Fibroblast of peridontal ligament (primary cell): ENCODE data around the gene ADGRF4.

Experiments
- DNase-seq: peaks from one replicate; pipeline ENCODE4 v3.0.0-alpha.2; 2010; ENCODE audit errors: extremely low read depth

Gene ADGRF4

DNA sequence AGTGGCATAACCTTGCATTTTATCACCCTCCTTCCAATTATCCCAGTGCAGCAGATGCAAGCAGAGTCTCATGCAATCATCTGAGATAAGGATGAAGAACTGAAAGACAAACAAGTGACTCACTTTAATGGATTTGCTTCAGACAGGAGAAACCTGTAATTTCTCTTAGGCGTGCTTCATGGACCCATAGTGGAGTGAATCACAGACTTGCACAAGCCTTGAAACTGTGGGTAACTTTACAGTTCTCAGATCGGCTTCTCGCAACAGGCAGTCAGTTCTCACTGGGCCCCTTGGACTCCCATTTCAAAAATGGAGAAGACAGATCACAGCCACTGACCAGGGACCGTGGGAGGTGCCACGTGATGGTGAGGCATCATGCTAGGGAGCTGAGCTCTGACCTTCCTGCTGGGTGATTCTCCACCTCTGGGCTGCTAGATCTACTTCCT lies at the start of gene ADGRF4:
TSS of gene ADGRF4 (plus strand) at position 239 of the 446 bp plus-strand sequence. CDS start 8,666 bp downstream, outside the sequence.
- DNase-seq = no peak

- no peak for DNase-seq
These were observed 47.6 kb upstream of the ADGRF4 start for GRCh38 chr6:47650553-47651432.

GRCh38 chr6:47651505-47651944 lies 46.9 kb upstream of the ADGRF4 start:
- DNase-seq = peak; percentile 82

GRCh38 chr6:47653706-47654105 lies 44.7 kb upstream of the ADGRF4 start:
- no peak for DNase-seq

DNA sequence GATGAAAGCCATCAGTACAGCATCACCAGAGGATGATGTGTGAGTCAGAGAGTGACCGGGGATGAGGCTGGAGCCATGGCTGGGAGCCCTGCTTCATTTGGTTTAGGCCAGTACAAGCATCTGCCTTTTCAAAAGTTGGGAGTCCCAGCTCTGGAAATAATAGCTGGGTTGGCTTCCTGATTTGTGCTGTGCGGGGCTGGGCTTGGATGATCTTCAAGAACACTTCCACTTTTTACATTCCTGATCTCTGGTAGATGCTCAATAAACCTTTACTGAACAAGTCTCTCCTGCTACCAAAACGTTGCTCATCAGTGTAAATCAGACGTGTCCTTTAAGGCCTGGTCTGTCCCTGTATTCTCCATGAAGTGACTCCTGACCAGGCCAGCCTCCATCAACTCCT lies 44.1 kb upstream of the ADGRF4 start:
- peak; percentile 29 for DNase-seq

- DNase-seq = no peak
These were observed 42.4 kb upstream of the ADGRF4 start for GRCh38 chr6:47655719-47656595.

DNA sequence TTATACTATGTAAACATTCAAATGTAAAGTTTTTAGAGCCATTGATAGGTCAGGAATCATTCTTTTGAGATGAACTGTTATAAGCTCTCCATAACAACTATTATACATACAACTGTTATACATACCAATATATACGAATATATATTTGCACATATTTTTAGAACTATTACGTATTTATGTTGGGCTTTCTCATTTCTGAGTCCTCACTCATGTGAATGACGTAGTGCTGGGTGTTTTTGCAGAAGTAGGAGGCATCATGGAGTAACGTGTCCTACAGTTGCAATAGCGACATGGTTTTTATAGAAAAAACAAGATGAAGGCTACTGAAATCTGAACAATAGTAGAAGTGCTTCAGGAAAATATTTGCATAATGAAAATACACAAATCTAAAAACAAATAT lies 36.4 kb upstream of the ADGRF4 start:
- no peak for DNase-seq

DNA sequence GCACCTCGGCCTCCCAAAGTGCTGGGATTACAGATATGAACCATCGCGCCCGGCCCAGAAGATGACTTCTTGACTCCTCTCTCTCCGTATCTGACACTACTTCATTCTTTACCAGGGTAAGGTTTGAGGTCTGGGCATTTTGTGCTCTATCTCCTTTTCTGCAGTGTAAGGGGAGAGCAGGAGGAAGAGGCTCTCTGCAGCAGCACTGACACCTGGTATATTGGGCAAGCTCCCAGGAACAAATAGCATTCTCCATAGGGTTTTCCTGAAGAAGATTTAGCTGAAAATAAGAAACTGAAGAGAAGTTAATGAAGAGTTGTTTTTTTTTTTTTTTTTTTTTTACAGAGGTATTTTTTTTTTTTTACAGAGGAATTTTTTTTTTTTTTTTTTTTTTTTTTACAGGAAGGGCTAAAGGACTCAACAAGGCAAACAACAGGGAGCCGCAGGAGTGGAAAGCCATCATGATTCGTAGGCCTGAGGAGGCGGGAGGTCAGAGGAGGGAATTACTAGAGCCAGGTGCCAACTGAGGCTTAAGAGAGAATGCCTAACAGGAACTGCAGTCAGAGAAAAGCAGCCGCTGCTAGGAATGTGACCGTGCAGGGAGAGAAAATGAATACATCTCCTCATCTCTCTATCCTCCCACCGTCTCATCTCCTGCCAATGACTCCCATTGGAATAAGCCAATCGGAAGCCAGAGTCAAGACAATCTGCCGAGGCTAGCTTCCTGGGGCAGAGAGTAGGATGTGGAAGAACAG lies 34.7 kb upstream of the ADGRF4 start:
- DNase-seq = no peak

- DNase-seq = no peak
These were observed 33.3 kb upstream of the ADGRF4 start for GRCh38 chr6:47665112-47665511.

- no peak for DNase-seq
These were observed 28.5 kb upstream of the ADGRF4 start for GRCh38 chr6:47669684-47670513.

DNA sequence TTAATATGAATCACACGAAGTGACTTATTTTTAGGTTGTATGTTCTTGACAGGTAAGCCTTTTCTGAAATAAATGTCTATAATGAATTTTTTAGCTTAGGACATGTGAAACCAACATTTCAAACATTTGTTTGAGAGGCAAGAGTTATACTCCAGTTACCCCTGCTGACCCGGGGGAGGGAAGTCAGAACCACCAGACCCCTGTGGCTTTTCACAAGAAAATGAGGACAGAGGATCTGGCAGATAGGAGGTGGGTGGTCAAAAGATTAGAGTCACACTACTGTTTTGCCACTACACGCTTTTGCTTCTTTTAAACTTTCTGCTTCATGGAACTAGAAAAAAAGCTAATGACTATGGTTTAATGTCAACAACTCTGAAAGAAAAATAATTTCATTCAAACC lies 27.5 kb upstream of the ADGRF4 start:
- no peak for DNase-seq

DNA sequence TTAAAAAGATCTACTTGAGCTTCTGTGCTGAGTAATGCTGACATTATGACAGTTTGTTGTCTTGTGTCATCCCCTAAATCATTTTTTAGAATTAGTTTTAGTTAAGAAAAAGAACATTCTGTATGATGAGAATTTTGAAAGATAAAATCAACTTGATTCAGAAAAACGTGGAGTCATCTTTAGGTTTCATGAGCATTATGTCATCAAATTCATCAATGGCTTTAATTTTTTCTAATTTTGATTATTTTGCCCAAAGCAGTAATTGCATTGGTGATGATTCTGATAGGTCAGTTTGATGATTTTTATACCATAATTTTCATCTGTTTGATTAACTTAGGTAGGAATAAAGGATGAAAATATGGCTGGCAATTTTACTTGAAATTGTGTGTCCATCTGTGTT lies 26.6 kb upstream of the ADGRF4 start:
- no peak for DNase-seq

GRCh38 chr6:47672816-47673215 lies 25.6 kb upstream of the ADGRF4 start:
- DNase-seq = no peak

DNA sequence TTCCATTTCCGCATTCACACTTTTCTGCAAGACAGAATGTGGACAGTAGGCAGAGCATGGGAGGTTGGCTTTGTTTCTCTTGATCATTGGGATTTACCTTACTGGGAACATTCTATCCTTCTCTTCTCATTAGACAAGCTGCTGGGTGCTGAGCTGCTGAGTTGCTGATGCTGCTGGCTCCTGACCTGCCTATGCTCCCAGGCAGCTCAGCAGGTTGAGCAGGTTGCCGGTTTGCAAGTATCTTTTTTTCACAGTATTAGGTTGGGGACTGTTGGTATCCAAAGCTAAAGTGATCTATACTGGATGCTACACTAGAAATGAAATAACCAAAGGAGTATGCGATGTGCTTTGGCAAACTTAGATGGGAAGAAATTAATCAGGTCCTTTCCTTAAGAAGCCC lies 23.7 kb upstream of the ADGRF4 start:
- DNase-seq = no peak

DNA sequence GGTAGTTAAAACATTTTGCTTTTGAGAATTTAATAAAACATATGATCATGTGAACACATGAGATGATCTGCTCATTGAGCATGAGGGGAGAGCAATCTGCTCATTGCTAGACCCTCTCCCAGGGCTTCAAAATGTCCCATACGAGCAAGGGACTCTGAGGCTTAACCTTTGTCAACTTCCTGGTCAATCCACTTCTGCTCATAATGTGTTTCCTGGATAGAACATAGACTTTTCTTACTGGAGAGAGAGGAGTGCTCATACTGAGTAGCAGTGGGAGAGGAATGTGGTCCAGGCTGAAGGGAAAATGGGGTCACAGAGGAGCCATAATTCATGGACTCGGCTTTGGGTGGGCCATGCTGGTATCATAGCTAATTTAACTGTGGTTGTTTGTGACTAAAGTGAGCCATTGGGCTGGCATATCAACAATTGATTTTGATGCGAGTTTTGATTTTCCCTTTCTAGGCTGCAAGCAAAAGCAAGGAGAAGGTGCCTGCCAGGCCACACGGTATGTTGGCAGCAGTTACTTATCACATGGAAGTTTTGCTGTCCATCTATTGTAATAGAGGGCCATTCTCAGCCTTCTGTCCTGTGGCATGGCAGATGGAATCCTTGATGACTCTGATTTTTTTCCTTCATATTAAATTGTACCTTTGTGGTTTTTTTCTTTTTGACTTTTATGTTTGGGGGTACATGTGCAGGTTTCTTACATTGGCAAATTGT lies 20.8 kb upstream of the ADGRF4 start:
- no peak for DNase-seq

DNA sequence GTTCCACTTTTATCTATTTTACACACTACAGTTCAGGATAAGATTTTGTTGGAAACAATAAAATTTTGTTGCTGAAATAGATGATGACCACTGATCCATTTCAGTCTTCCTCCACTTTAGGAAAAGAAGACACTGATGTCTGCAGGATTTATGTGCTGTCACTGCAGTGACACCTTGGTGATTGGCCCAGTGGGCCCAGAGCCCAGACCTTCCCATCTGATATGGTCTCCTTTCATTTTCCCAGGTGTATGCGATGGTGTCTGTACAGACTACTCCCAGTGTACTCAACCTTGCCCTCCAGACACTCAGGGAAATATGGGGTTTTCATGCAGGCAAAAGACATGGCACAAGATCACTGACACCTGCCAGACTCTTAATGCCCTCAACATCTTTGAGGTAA lies 19.6 kb upstream of the ADGRF4 start:
- no peak for DNase-seq

DNA sequence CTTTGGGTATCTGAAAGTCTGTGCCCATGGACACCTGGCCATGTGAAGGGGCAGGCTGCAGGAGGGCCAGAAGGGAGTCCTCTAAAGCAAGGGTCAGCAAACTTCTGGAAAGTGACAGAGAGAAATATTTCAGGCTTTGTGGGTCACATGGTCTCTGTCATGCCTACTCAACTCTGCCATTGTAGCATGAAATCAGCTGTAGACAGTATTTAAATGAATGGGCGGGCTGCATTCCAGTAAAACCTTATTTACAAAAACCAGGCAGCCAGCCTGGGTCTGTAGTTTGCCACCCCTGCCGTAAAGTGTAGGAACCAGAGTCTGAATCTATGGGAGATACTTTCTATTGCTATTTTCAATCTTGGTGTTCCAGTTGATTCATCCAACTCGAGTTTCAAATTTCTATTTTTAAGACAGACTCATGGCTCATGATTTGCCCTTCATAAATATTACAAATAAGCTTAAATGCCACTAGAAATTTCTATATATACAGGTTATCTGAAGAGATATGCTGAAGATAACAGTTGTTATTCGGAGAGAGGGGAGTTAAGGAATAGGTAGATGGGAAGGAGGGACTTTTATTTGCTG lies 19.0 kb upstream of the ADGRF4 start:
- DNase-seq = no peak

DNA sequence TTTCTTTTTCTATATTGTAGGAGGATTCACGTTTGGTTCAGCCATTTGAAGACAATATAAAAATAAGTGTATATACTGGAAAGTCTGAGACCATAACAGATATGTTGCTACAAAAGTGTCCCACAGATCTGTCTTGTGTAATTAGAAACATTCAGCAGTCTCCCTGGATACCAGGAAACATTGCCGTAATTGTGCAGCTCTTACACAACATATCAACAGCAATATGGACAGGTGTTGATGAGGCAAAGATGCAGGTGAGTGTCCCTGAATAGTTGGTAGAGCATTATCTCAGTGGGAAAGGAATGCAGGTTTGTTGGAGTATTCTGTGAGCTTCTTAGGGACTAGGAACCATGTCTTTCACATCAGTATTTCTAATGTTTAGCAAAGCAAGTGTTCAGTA lies 18.3 kb upstream of the ADGRF4 start:
- DNase-seq = no peak

- DNase-seq = no peak
These were observed 17.7 kb upstream of the ADGRF4 start for GRCh38 chr6:47680724-47681123.
